NCI-H510A treated with DMSO at 0.1 percent for 48 hours (cell line): ENCODE results near the gene GPR179.

Source experiments
- DNase-seq: peaks from one replicate; lab custom pipeline; 2025; lab: John Stamatoyannopoulos, UW

GPR179 gene, protein sequence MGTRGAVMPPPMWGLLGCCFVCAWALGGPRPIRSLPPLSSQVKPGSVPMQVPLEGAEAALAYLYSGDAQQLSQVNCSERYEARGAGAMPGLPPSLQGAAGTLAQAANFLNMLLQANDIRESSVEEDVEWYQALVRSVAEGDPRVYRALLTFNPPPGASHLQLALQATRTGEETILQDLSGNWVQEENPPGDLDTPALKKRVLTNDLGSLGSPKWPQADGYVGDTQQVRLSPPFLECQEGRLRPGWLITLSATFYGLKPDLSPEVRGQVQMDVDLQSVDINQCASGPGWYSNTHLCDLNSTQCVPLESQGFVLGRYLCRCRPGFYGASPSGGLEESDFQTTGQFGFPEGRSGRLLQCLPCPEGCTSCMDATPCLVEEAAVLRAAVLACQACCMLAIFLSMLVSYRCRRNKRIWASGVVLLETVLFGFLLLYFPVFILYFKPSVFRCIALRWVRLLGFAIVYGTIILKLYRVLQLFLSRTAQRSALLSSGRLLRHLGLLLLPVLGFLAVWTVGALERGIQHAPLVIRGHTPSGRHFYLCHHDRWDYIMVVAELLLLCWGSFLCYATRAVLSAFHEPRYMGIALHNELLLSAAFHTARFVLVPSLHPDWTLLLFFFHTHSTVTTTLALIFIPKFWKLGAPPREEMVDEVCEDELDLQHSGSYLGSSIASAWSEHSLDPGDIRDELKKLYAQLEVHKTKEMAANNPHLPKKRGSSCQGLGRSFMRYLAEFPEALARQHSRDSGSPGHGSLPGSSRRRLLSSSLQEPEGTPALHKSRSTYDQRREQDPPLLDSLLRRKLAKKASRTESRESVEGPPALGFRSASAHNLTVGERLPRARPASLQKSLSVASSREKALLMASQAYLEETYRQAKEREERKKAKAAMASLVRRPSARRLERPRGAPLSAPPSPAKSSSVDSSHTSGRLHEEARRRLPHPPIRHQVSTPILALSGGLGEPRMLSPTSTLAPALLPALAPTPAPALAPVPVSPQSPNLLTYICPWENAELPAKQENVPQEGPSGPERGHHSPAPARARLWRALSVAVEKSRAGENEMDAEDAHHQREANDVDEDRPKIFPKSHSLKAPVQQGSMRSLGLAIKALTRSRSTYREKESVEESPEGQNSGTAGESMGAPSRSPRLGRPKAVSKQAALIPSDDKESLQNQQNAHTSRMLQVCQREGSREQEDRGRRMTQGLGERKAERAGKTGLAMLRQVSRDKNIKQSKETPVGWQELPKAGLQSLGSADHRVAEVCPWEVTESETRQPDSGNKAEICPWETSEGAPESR (N-terminal part only)

DNA sequence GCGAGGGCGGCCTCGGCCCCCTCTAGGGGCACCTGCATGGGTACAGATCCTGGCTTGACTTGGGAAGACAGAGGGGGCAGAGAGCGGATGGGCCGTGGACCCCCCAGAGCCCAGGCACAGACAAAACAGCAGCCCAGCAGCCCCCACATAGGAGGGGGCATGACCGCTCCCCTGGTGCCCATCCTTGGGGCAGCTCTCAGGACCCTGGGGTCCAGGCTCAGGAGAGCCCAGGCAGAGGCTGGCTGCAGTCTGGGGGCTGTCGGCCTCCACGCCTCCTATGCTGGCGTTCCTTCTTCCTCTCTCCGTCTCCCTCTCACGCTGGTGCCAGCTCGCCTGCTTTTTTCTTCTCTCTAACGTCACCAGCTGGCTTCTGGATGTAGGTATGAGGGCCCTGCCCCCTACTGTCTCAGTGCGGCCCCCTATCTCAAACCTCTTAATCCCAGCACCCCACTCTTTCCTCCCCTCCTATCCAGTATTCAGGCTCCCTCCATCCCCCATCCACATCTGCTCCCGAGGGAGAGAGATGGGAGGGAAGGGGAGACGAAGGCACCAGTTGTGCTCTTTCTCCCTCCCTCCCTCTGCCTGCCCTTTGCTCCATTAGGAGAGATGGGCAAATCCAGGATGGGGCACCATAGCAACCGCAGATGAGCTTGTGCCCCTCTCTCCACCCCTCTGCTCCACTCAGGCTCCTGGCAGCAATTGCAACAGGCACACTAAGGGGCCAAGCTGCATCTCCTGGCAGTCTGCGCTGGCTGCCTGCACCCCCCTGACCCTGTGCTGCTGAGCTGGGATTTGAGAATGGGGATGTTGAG is at the start of gene GPR179:
Gene GPR179, minus strand, starts transcription at position 349 of the 812 bp plus-strand sequence. Its CDS starts 167 bp downstream, at position 182.
- DNase-seq: no peak

DNA sequence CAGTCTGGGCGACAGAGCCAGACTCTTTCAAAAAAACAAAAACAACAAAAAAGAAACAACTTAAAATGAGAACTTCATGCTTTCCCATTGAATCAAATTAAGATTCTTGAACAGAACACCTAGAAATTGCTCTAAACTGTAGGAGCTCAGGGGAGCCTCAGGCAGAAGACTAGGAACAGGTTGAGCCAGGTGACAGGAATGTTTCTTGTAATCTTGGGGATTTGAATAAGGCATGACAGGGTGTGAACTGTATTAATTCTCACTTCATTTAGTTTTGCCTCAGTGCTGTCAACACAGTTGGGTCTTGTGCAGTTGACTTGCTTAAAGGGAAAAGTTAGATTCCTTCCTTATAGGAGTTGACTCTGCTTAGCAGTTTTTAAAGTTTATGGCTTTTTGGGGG is 35.7 kb upstream of the GPR179 start:
- DNase-seq: no peak

DNA sequence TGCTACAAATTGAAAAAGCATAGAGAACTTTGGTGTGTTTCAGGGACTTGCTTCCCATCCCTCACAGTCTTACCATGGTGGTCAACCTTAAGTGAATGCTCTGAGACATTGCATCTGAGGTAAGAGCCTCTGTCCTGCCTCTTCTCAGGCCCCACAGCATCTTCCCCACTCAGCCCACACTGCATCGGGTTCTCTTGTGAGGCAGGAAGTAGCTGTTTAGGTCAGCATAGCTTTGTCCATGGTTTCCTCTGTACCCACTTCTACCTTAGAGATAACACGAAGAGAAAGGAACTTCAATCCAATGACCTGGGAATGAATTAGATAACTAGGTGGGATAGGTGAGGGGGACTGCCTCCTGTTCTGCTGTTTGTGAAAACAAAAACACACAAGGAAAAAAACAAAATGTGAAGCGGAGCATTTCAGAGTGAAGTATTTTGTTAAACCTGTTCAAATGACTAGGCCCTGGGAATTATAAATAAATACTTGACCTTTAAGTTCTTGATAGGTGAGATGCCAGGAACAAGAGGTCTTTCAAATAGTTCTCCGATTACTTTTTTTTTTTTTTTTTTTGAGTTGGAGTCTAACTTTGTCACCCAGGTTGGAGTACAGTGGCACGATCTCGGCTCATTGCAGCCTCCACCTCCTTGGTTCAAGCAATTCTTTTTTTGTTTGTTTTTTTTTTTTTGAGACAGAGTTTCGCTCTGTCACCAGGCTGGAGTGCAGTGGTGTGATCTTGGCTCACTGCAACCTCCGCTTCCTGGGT is 25.5 kb upstream of the GPR179 start:
- DNase-seq: no peak

DNA sequence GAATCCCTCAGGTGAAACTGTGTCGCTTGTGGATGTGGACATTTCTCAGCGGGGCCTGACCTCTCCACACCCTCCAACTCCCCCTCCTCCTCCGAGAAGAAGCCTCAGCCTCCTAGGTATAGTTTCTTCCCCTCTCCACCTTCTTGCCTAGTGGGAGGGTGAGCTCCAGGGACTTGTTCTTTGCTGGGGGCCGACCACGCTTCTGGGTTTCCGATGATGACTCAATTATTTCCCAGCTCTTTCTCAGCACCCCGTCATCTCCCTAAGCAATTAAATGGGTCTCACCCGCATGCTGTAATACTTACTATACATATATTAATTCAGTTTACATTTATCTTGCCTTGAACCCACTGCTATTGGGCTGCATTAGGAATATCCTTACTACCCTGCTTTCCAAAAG is 21.0 kb upstream of the GPR179 start:
- DNase-seq: no peak

DNA sequence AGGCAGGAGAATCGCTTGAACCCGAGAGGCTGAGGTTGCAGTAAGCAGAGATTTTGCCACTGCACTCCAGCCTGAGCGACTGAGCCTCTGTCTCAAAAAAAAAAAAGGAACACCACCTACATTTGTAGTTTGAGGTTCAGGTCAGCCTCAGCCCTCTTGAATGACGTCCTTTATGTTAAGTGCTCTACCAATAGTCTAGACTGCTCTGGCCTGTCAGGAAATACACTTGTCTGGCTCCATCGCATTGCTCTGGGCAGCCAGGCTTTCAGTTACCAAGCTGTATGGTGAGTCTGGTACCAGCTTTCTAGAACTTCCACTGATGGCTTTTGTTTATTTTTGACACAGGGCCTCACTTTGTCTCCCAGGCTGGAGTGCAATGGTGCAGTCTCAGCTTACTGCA is 19.3 kb upstream of the GPR179 start:
- DNase-seq: no peak

DNA sequence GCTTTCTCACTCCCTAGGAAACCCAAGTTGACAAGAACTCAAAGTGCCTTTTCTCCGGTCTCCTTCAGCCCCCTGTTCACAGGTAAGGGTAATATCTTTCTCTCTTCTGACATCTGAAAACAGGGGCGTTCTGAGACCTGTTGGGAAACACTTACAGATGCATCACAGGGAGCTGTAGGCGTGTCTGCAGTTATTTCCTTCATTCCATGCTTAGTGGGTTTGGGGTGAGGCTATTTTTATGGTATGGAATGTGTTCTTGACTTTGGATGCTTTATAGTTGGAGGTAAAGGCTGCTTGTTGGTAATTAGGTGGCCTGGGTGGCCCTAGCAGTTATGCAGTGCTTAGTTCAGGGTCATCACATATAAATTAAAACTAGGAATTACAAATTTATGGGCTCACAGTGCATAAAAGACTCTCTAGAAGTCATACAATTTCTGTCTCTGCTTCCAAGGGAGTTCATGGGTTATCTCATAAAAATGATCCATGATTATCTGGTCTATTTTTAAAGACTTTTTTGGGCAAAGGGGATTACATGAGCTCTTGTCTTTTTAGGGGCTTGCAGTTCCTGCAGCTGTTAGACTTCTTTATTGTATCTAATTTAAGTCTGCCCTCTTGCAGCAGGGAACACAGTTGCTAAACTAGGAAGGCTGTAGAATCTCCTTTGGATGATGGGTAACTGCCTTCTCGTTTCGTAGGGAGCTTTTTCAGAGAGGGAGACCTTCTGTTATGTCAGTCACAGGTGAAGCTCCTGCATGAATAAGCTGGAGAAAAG is 18.1 kb upstream of the GPR179 start:
- no peak for DNase-seq

DNA sequence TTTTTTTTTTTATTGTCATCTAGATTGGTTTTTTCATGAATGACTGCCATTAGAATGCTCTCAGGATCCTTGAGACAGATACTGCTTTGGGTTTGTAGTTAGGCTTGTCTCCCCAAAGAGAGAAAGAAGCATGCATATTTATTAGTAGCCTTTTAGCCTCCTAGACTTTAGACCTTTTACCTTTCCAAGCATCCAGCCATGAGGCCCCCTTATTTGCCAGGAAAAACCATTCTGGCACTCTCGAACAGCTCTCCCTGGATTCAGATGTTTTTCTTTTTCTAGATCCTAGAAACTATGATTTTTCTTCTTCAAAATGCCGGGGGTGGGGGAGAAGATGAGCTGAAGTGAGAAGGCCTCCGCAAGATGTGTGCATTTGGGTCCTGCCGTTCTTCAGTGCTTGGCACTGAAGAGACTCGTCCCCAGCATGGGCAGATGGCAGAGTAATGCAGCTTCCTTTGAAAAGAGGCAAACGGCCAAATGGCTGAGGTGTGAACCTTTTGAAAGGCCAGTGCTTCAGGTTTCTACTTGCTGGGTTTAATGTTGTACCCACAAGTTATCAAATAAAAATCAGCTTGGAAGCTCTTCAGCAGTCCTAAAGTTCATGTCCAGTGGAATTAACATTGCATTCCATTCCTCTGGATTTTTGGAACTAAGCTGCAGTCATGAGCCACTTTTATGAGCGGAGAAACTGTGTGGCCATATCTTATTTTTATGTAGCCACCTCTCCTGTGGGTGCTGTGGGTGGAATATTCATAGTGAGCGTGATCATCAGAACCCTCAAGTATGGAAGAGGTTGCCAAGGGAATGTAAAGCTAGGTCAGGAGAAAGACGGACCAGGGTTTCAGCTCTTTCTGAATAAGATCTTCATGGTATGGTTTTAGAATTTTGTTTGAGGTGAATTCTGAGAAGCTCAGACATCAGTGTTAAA is 15.1 kb upstream of the GPR179 start:
- no peak for DNase-seq

DNA sequence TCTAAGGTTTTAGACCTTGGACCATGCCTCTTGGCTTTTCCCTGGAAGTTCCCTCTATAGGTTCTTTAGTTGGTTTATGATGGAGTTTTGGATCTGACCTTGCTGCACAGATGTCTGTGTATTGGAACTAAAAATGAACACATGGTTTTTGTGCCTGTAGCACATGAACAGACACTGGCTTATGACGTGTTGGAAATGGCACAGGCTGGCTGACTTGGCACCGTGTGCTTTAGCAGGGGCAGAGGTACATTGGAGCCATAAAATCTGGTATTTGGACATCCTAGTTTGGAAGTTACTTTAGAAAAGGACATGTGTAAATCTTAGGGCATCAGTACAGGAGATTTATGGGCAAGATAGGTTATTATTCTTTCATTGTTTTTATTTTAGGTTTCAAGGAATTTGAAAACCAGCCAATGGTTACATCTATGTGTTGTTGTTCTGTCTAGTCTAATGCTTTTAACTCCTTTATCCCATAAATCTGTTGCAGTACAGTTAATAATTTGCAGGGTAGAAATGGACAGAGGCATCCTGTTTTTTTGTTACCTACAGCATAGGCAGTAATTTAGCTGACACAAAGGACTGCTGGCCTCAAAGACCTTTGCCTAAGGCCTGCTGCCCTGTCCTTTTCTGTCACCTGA is 13.8 kb upstream of the GPR179 start:
- no peak for DNase-seq

DNA sequence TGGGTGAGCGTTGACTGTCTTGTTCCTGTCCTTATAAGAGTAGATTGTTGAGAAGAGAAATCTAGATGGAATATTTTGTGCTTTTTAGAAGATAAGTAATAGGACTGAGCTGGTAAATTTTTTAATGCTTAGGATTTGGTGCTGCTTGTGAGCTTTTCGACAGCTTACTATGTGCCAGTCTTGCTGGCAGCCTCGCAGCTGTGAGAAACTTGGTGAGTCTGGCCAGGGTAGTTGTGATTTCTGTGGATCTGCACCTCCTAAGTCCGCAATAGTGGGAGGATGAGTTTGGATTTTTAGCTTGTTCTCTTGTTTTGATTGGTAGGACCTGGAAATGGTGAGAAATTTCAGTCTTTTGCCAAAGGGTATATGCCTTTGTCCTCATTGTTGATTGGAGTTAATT is 11.5 kb upstream of the GPR179 start:
- DNase-seq: no peak

DNA sequence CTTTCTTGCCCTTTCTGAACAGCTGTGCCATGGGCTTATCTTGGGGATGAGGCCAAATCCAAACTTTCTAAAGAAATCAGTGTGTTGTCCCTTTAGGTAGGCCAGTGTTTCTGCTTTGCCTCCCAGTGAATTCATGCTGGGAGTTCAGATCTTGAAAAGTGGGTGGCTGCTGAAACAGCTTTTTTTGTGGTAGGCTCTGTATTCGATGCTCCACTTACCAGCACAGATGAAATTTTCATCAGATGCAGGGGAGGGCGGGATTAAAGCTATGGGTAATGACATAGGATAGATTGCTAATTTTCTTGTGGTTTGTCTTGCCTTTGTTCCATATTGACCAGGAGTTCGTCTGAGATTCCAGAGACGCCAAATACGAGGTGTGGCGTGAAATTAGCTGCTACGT is 10.7 kb upstream of the GPR179 start:
- DNase-seq: no peak

DNA sequence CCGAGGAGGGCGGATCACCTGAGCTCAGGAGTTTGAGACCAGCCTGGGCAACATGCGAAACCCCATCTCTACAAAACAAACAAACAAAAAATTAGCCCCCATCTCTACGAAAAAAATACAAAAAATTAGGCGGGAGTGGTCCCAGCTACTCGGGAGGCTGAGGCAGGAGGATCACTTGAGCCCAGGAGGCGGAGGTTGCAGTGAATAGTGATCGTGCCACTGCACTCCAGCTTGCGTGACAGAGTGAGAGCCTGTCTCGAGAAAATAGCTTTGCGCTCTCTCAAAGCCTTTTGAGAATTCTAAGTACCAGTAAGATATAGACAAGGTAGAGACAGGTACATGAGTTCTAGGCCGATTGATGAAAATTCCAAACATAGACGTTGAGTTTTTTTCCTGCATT is 9.9 kb upstream of the GPR179 start:
- no peak for DNase-seq

DNA sequence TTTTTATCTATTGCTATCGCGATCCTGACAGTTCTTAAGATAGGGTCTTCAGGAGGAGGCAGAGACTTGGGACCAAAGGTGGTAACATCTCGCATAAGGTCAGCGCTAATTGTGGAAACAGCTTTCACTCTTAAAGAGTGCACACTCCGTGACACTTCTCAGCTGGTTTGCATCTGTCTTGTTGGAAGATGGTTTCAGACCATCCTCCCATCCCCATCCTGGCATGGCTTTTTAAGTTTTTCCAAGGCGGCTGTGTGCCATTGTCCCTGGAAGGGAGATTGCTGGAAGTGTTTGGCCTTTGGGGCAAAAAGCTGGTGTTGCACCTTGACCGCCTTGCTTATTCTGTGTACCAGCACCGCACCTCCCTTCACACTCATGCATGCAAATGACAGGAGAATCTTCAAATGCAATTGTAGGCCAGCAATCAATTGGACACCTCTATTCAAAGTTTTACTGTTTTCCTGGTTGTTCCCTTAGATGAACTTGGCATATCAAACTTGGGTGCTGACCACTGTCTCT is 9.4 kb upstream of the GPR179 start:
- DNase-seq: peak; percentile 54

DNA sequence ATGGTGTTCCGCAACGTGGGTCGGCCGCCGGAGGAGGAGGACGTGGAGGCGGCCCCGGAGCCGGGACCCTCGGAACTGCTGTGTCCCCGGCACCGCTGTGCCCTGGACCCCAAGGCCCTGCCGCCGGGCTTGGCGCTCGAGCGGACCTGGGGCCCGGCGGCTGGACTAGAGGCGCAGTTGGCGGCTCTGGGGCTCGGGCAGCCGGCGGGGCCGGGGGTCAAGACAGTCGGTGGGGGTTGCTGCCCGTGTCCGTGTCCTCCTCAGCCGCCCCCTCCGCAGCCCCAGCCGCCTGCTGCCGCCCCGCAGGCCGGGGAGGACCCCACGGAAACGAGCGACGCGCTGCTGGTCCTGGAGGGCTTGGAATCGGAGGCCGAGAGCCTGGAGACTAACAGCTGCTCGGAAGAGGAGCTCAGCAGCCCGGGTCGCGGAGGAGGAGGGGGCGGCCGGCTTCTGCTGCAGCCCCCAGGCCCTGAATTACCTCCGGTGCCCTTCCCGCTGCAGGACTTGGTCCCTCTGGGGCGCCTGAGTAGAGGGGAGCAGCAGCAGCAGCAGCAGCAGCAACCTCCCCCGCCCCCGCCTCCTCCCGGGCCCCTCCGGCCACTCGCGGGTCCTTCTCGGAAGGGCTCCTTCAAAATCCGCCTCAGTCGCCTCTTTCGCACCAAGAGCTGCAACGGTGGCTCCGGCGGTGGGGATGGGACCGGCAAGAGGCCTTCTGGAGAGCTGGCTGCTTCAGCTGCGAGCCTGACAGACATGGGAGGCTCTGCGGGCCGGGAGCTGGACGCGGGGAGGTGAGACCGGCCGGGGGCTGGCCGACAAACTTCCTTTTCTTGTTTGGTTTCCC is 8.7 kb upstream of the GPR179 start:
- no peak for DNase-seq

DNA sequence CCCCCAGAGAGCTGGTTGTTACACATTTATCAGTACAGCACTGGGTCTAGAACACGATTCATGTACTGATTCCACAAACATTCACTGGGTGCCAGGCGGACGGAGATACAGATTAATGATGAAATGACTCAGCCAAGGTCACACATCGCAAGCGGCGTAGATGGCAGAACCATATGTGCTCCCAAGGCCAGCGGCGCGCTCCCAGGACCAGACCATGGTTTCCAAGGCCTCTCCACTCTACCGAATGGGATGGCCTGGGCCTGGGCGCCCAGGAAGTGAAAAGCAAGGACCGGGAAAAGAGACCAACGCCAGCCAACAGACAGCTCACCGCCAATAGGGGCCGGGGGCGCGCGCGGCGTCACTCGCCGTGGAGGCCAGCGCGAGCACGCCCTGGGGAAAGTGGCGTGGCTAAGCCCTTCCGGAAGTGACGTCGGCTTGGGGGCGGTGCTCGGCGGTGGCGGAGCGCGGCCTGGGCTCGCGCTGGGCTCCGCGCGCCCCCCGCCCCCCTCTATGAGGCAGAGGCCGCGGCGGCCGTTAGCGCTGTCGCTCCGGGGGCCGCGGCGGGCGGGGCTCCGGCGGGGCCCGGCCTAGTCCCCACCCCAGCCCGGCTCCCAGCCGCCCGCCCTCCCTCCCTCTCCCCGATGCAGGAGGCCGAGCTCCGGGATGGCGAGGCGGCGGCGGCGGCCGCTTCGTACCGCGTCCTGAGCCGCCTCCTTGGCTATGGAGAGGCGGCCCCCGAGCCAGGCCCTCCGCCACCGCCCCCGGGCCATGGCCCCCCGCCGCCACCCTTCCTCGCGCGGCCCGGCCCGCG is 7.9 kb upstream of the GPR179 start, which contains the start of gene SOCS7:
Gene SOCS7, plus strand, starts transcription at position 433 of the 811 bp plus-strand sequence. Its CDS starts 209 bp downstream, at position 642.
- DNase-seq: peak; percentile 99

DNA sequence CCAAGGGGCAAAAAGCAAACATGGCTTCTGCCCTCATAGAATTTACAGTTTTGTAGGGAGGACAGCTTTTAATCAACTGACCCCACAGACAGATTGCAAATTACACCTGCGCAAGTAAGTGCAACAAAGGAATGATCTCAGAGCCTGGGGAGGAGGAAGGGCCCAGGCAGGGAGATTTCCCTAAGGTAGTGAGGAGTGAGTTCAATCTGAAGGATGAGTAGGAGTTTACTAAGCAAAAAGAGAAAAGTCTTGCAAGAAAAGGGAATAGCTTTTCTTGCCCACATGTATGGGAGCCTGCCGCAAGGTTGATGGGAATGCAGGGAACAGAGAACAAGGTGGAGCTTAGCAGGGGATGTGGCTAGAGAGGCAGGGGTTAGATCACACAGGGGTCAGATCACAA is 6.3 kb upstream of the GPR179 start:
- no peak for DNase-seq

DNA sequence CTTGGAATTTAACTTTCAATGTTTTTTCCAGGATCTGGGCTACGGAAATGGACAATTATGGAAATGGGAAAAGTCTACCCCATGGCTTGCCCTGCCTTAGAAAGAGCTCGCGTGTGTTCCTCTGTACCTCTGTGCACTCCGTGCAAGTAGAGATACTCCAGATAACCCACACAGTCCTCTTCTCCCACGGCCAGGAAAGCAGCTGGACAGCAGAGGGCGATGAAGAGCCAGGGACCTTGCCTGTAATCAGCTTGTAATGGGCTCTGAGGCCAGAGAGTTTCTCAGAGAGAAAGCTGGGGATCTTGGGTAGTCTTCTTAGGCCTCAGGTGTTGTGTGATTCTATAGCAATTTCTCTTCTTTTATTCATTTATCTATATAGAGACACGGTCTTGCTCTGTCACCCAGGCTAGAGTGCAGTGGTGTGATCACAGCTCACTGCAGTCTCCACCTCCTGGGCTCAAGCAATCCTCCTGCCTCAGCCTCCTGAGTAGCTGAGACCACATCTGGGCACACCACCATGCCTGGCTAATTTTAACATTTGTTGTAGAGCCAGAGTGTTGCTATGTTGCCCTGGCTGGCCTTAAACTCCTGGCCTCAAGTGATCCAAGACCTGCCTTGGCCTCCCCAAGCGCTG is 5.5 kb upstream of the GPR179 start:
- DNase-seq: peak; percentile 97
